PC-3 (cell line): ENCODE data around the gene SGPL1. TPM values are rescaled to one million over a fixed set of nuclear protein-coding genes. Genes with fewer than 3 reads are reported as not detected.

Source experiments
- ATAC-seq: fragments of 200-7000 bp; cut with Tn5 transposase; 2 replicates; pipeline ENCODE4 v1.9.1; 2020; ENCODE audit warnings: mild to moderate bottlenecking, moderate library complexity
- BruUV-seq: library from RNA; stranded (reverse); fragments of 400-500 nt; replicated peaks from 2 replicates; lab custom pipeline; 2021; lab: Mats Ljungman, UMichigan
- CTCF ChIA-PET: fragments of 300-600 bp; sonication (Branson Sonifier 250); formaldehyde crosslinking; loops from one replicate; lab custom pipeline; 2022; ENCODE audit warnings: antibody characterized with exemption; lab: Charles Lee
- POLR2A ChIA-PET: fragments of 300-600 bp; sonication (Branson Sonifier 250); formaldehyde crosslinking; loops from one replicate; lab custom pipeline; 2022; ENCODE audit warnings: antibody characterized with exemption; ENCODE audit not compliant: unreplicated experiment; lab: Charles Lee
- DNase-seq: peaks from one replicate; pipeline ENCODE4 v3.0.0-alpha.2; 2015
- H2AFZ ChIP-seq: fragments of 300-600 bp; sonication (generic); 2 replicates; pipeline ENCODE4 v1.6.0; 2016; ENCODE audit warnings: antibody characterized with exemption, low read length
- H3F3A ChIP-seq: fragments of 300-600 bp; sonication (generic); one replicate; pipeline ENCODE4 v1.6.0; 2017; ENCODE audit warnings: antibody characterized with exemption, low read length, control low read depth, mild to moderate bottlenecking; ENCODE audit not compliant: unreplicated experiment
- H3K27ac ChIP-seq: fragments of 300-600 bp; sonication (generic); 2 replicates; pipeline ENCODE4 v1.5.1; 2016; ENCODE audit warnings: mild to moderate bottlenecking, low read length
- H3K27me3 ChIP-seq: fragments of 300-600 bp; sonication (generic); 2 replicates; pipeline ENCODE4 v1.6.1; 2016; ENCODE audit warnings: low read length, mixed read lengths
- H3K36me3 ChIP-seq: fragments of 300-600 bp; sonication (generic); 2 replicates; pipeline ENCODE4 v1.6.1; 2016; ENCODE audit warnings: low read depth, mixed run types, low read length, mixed read lengths
- H3K4me1 ChIP-seq: fragments of 300-600 bp; sonication (generic); 2 replicates; pipeline ENCODE4 v1.5.1; 2016; ENCODE audit warnings: low read length; ENCODE audit not compliant: insufficient read depth
- H3K4me2 ChIP-seq: fragments of 300-600 bp; sonication (generic); 2 replicates; pipeline ENCODE4 v1.6.0; 2016; ENCODE audit warnings: low read length
- H3K4me3 ChIP-seq: fragments of 300-600 bp; sonication (generic); 2 replicates; pipeline ENCODE4 v1.5.1; 2016; ENCODE audit warnings: mild to moderate bottlenecking, low read length, mixed read lengths
- H3K79me2 ChIP-seq: fragments of 300-600 bp; sonication (generic); 2 replicates; pipeline ENCODE4 v1.6.1; 2017; ENCODE audit warnings: low read length, mixed read lengths
- H3K9ac ChIP-seq: fragments of 300-600 bp; sonication (generic); 2 replicates; pipeline ENCODE4 v1.6.0; 2016; ENCODE audit warnings: mild to moderate bottlenecking, low read length
- H3K9me2 ChIP-seq: fragments of 300-600 bp; sonication (generic); replicated peaks from 2 replicates; pipeline ENCODE4 v1.6.1; 2016; ENCODE audit warnings: mixed run types, low read length, mixed read lengths
- H3K9me3 ChIP-seq: fragments of 300-600 bp; sonication (generic); 2 replicates; pipeline ENCODE4 v1.6.1; 2016; ENCODE audit warnings: low read length, mixed read lengths
- H4K20me1 ChIP-seq: fragments of 300-600 bp; sonication (generic); 2 replicates; pipeline ENCODE4 v1.6.1; 2016; ENCODE audit warnings: low read length, mixed read lengths
- EZH2 ChIP-seq: fragments of 300-600 bp; sonication (generic); IDR thresholded peaks from one replicate; pipeline ENCODE4 v1.6.1; 2017; ENCODE audit warnings: antibody characterized with exemption, mild to moderate bottlenecking, low read length; ENCODE audit not compliant: unreplicated experiment
- EZH2phosphoT487 ChIP-seq: fragments of 300-600 bp; sonication (generic); IDR thresholded peaks from 2 replicates; pipeline ENCODE4 v1.6.1; 2018; ENCODE audit warnings: mild to moderate bottlenecking, antibody characterized with exemption, low read length, borderline replicate concordance
- intact Hi-C: fragments of 100-400 bp; cut with micrococcal nuclease; formaldehyde crosslinking; loops from 2 replicates; pipeline ENCODE4 v1.9.0; 2023
- total RNA-seq: library from RNA; depleted of rRNA; stranded (reverse); fragments of >200 nt; gene quantifications from 2 replicates; pipeline ENCODE4 v1.2.3, GENCODE V29; 2014
- TF ChIP-seq, protein P1 (sequence below): fragments of 300-600 bp; sonication (generic); conservative IDR thresholded peaks from 2 replicates; pipeline ENCODE4 v1.5.1; 2017; ENCODE audit warnings: antibody characterized with exemption, low read depth, mild to moderate bottlenecking, low read length

The SGPL1 gene
- total RNA-seq, 1 experiment from 2014 or later = 77.6 TPM

DNA sequence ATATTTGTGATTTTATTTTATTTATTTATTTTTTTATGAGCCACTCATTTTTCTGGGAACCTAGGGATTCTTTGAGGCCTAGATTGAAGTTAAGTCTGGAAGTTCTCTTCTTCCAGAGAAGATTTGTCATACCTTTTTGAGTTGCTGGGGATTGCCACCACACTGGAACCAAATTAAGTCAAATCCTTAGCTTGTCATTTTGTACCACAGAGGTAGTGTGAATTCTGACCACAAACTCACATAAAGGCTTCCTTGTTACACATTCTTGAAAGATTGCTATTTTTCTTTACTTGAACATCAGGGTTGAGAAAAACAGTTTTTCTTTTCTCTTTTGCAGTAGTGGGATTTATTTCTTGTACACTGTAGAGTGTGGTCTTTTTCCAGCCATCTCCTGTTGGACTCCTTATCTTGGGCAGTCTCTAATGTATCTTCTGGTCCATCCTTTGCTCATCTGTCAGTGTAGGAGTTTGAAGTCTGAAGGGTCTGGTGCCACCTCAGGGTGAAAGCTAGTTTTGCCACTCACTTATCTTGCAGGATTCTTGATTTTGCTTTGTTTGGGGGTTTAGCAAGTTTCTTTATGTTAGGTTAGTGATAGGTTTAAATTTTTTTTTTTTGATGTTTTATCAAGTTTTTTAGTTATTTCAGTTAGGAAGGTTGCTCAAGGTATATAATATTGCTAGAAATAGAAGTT lies 47.9 kb downstream of the SGPL1 start:
- intact Hi-C loops = no loop called here
- no peak for ATAC-seq

DNA sequence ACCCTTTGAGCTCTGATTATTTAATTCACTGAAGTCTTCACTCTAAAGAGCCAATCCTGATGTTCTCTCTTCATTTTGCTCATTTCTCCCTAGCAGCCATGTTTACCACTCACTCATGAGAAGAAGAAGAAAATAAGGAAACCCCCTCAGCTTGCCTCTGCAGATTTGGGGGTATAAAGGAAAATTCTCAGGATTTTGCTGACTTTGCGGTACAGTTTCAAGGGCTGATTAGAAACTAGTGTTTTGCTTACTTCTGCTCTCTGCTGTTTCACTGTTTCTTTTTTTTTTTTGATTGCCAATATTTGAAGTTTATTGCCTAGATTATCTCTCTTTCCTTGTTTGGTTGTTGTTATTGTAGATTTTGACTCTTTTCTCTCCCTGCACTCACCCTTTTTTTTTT lies 49.2 kb downstream of the SGPL1 start:
- ChIA-PET POLR2A (no interaction called here), CTCF (interaction anchor here (0.6 kb wide), 1 partner anchor 41 kb away, joined by 9 read pairs; no protein-coding TSS in a partner anchor)
- no peak overlapping the region for H3K27ac ChIP-seq
- no peaks in the 10 kb centered on the region for H3K9me2 ChIP-seq
- no peak overlapping the region for H3K9ac ChIP-seq
- H2AFZ ChIP-seq = no peak overlapping the region
- no peak for DNase-seq
- peaks cover 13% of the 10 kb centered on the region for H3K36me3 ChIP-seq
- H3K4me3 ChIP-seq = no peak overlapping the region
- no peaks in the 10 kb centered on the region for H3K79me2 ChIP-seq
- intact Hi-C loops = no loop called here
- H3K9me3 ChIP-seq = no peaks in the 10 kb centered on the region
- H4K20me1 ChIP-seq = no peaks in the 10 kb centered on the region
- no peak for ATAC-seq
- TF ChIP-seq EZH2 (no peak), EZH2phosphoT487 (no peak)
- TF ChIP-seq, protein P1, sequence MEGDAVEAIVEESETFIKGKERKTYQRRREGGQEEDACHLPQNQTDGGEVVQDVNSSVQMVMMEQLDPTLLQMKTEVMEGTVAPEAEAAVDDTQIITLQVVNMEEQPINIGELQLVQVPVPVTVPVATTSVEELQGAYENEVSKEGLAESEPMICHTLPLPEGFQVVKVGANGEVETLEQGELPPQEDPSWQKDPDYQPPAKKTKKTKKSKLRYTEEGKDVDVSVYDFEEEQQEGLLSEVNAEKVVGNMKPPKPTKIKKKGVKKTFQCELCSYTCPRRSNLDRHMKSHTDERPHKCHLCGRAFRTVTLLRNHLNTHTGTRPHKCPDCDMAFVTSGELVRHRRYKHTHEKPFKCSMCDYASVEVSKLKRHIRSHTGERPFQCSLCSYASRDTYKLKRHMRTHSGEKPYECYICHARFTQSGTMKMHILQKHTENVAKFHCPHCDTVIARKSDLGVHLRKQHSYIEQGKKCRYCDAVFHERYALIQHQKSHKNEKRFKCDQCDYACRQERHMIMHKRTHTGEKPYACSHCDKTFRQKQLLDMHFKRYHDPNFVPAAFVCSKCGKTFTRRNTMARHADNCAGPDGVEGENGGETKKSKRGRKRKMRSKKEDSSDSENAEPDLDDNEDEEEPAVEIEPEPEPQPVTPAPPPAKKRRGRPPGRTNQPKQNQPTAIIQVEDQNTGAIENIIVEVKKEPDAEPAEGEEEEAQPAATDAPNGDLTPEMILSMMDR = no peak
- no TSS peak for BruUV-seq
- peaks cover 35% of the 10 kb centered on the region for H3K4me1 ChIP-seq
- no peak overlapping the region for H3K4me2 ChIP-seq
- no peaks in the 10 kb centered on the region for H3K27me3 ChIP-seq
- H3F3A ChIP-seq = peaks cover 14% of the 10 kb centered on the region

More for the DNA sequence above, 47.9 kb downstream of the SGPL1 start:
- Histone ChIP-seq H4K20me1 (no peaks in the 10 kb centered on the region), H3K4me3 (no peak overlapping the region), H3K4me2 (no peak overlapping the region), H2AFZ (no peak overlapping the region), H3K79me2 (no peaks in the 10 kb centered on the region), H3K27ac (no peak overlapping the region), H3K4me1 (peaks cover 35% of the 10 kb centered on the region), H3K9me3 (no peaks in the 10 kb centered on the region), H3K9ac (no peak overlapping the region), H3K27me3 (no peaks in the 10 kb centered on the region), H3F3A (peaks cover 14% of the 10 kb centered on the region), H3K36me3 (peaks cover 24% of the 10 kb centered on the region), H3K9me2 (no peaks in the 10 kb centered on the region)
- CTCF ChIA-PET = interaction anchor here (0.6 kb wide), 1 partner anchor 833 kb away, joined by 3 read pairs; no protein-coding TSS in a partner anchor
- TF ChIP-seq, protein P1 = peak; percentile 41
- no peak for TF ChIP-seq EZH2phosphoT487
- POLR2A ChIA-PET = no interaction called here
- BruUV-seq = no TSS peak
- no peak for DNase-seq

DNA sequence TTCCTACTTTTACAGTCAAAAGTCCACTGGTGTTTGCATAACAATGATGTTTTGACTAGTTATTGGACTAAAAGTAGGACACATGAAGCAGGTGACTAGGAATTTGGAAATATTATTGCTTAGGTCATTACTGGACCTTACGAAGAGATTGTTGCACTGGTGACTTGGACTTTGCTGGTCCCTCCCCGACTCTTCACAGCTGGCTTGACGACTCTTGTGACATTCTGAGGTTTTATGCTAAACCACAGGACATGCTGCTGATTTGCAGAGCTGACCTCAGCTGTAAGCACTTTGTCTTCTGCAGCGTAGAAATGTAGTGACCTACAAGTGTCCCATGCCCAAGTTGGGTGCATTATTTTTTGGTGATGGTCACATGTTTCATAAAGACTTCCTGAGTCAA lies 50.7 kb downstream of the SGPL1 start:
- Histone ChIP-seq H3K27me3 (no peaks in the 10 kb centered on the region), H3K4me3 (peak overlapping the region; percentile 51), H3K9ac (peak overlapping the region; percentile 38), H3K4me1 (peaks cover 35% of the 10 kb centered on the region), H3F3A (peaks cover 14% of the 10 kb centered on the region), H3K4me2 (peak overlapping the region; percentile 82), H2AFZ (no peak overlapping the region), H3K9me3 (no peaks in the 10 kb centered on the region), H3K27ac (peak overlapping the region; percentile 89), H3K36me3 (peaks cover 9% of the 10 kb centered on the region; the same call in 1 of the 2 replicates), H3K9me2 (no peaks in the 10 kb centered on the region), H4K20me1 (no peaks in the 10 kb centered on the region), H3K79me2 (no peaks in the 10 kb centered on the region)
- CTCF ChIA-PET = no interaction called here
- BruUV-seq = no TSS peak
- TF ChIP-seq EZH2 (no peak), EZH2phosphoT487 (no peak)
- TF ChIP-seq, protein P1 = no peak
- POLR2A ChIA-PET = no interaction called here
- ATAC-seq (peak; percentile 63), DNase-seq (peak; percentile 89)
- intact Hi-C loops = loop anchor here (2.0 kb wide), 1 partner anchor 14 kb away; no protein-coding TSS in a partner anchor
